Thyroid gland (tissue), 4 donors: ENCODE data around the gene CAMK1D. TPM values are rescaled to one million over a fixed set of nuclear protein-coding genes. Genes with fewer than 3 reads are reported as not detected.

ENCODE experiments used
- DNase-seq, 2 donors: peaks; one replicate each; pipeline ENCODE4 v3.0.0-alpha.2; 2019
- H3K27ac ChIP-seq, 3 donors: fragments of 200-600 bp; sonication (generic); 1 replicate in 2 of 3; 2 replicates in 1 of 3; pipeline ENCODE4 v1.5.1; 2016 to 2019; ENCODE audit warnings: mild to moderate bottlenecking in 1 of 3, moderate library complexity in 1 of 3
- H3K27me3 ChIP-seq: fragments of 200-600 bp; sonication (generic); one replicate; pipeline ENCODE4 v1.5.1; 2019
- H3K36me3 ChIP-seq, 2 donors: fragments of 200-600 bp; sonication (generic); one replicate each; pipeline ENCODE4 v1.5.1; 2016 to 2019
- H3K4me1 ChIP-seq, 2 donors: fragments of 200-600 bp; sonication (generic); one replicate each; pipeline ENCODE4 v1.5.1; 2017 to 2019
- H3K4me3 ChIP-seq, 3 donors: fragments of 200-600 bp; sonication (generic); replicated peaks in 1 of 3; 1 replicate in 2 of 3; 2 replicates in 1 of 3; pipeline ENCODE4 v1.5.1; 2016; ENCODE audit warnings: mild to moderate bottlenecking in 1 of 3
- H3K9me3 ChIP-seq: fragments of 200-600 bp; sonication (generic); one replicate; pipeline ENCODE4 v1.5.1; 2017
- POLR2A ChIP-seq, 2 donors: fragments of 450-650 bp; IDR thresholded peaks; one replicate each; pipeline ENCODE4 v1.6.1; 2017; ENCODE audit warnings: antibody characterized with exemption in 2 of 2, mild to moderate bottlenecking in 2 of 2, moderate library complexity in 1 of 2
- WGBS, 2 donors: methylation state at CpG; one replicate each; pipeline ENCODE4 v1.1.5; 2017; 5-methylcytosine and 5-hydroxymethylcytosine counted together
- intact Hi-C: fragments of 100-400 bp; cut with DNase I; formaldehyde crosslinking; loops from one replicate; pipeline ENCODE4 v1.15.1; 2023
- total RNA-seq, 4 donors: library from RNA; depleted of rRNA; stranded (reverse); fragments of >200 nt; gene quantifications; one replicate each; pipeline ENCODE4 v1.2.3, GENCODE V29; 2016
- TF ChIP-seq, protein P1 (sequence below), 6 experiments: fragments of 200-600 bp in 3 of 6; fragments of 450-650 bp in 3 of 6; sonication (generic) in 3 of 6; IDR thresholded peaks; one replicate each; pipeline ENCODE4 v1.5.1; 2016 to 2019; ENCODE audit warnings: antibody characterized with exemption in 6 of 6, mild to moderate bottlenecking in 2 of 6, inconsistent platforms in 1 of 6, moderate library complexity in 1 of 6

Gene CAMK1D
- total RNA-seq, 4 donors from 2014 or later = 12.2 to 29.6 (median 17.4) TPM

DNA sequence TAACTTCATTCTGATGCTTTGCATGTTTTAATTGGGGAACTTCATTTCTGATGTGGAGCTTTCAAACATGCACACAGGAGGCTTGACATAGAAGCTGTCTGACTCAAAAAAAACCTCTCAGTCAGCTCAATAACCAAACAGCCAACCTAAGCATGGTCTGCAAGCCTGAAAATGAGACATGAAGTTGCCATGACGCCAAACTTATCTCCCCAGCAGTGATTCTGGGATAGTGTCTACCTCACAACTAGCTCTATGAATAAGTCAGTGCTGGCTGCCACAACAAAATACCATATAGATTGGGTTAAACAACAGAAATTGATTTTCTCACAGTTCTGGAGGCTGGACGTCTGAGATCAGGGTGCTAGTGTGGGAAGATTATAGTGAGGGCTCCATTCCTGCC is 408.0 kb downstream of the CAMK1D start:
- Histone ChIP-seq H3K4me3 (no peak overlapping the region), H3K27me3 (no peaks in the 10 kb centered on the region), H3K27ac (no peak overlapping the region), H3K4me1 (no peaks in the 10 kb centered on the region), H3K9me3 (no peaks in the 10 kb centered on the region), H3K36me3 (no peaks in the 10 kb centered on the region)
- no peak for DNase-seq
- 93 to 96% methylated on average over 2 of the region's 2 CpGs for WGBS, 2 donors
- intact Hi-C loops = no loop called here
- TF ChIP-seq, protein P1, sequence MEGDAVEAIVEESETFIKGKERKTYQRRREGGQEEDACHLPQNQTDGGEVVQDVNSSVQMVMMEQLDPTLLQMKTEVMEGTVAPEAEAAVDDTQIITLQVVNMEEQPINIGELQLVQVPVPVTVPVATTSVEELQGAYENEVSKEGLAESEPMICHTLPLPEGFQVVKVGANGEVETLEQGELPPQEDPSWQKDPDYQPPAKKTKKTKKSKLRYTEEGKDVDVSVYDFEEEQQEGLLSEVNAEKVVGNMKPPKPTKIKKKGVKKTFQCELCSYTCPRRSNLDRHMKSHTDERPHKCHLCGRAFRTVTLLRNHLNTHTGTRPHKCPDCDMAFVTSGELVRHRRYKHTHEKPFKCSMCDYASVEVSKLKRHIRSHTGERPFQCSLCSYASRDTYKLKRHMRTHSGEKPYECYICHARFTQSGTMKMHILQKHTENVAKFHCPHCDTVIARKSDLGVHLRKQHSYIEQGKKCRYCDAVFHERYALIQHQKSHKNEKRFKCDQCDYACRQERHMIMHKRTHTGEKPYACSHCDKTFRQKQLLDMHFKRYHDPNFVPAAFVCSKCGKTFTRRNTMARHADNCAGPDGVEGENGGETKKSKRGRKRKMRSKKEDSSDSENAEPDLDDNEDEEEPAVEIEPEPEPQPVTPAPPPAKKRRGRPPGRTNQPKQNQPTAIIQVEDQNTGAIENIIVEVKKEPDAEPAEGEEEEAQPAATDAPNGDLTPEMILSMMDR (IDR thresholded peaks at IDR 0.05) = no peak
- TF ChIP-seq POLR2A (IDR thresholded peaks at IDR 0.05) = no peak

DNA sequence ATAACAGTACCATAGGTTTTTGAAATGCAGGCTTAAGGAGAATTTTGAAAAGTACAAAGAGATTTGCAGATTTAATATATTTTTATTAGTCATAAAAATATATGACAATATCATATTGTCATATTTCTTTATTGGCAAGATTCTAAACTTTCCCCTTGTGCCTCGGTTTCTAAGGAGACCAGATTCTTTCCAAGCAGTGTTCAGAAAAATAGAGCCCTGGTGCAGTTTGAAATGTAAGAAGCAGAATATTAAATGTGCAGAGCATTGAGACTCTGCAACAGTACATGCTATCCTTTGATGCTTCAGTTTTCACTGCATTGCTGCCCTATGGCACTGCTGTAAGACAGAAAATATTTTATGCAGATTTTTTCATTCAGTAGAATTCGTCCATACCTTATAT is 408.9 kb downstream of the CAMK1D start:
- TF ChIP-seq, protein P1 (IDR thresholded peaks at IDR 0.05) = no peak
- TF ChIP-seq POLR2A (IDR thresholded peaks at IDR 0.05) = no peak
- no peaks in the 10 kb centered on the region for H3K27me3 ChIP-seq
- H3K36me3 ChIP-seq = no peaks in the 10 kb centered on the region
- no peak overlapping the region for H3K4me3 ChIP-seq
- H3K9me3 ChIP-seq = no peaks in the 10 kb centered on the region
- 89 to 94% methylated on average over 2 of the region's 2 CpGs for WGBS, 2 donors
- intact Hi-C loops = no loop called here
- no peaks in the 10 kb centered on the region for H3K4me1 ChIP-seq
- H3K27ac ChIP-seq = no peak overlapping the region
- no peak for DNase-seq

GRCh38 chr10:12766223-12766622 is 416.9 kb downstream of the CAMK1D start:
- DNase-seq = no peak
- no peak overlapping the region for H3K4me3 ChIP-seq
- no peaks in the 10 kb centered on the region for H3K4me1 ChIP-seq
- H3K9me3 ChIP-seq = no peaks in the 10 kb centered on the region
- WGBS, 2 donors = 76 to 82% methylated on average over 5 of the region's 5 CpGs
- H3K27me3 ChIP-seq = no peaks in the 10 kb centered on the region
- TF ChIP-seq, protein P1 (IDR thresholded peaks at IDR 0.05) = no peak
- TF ChIP-seq POLR2A (IDR thresholded peaks at IDR 0.05) = no peak
- no peaks in the 10 kb centered on the region for H3K36me3 ChIP-seq
- intact Hi-C loops = no loop called here
- H3K27ac ChIP-seq = no peak overlapping the region

GRCh38 chr10:12768156-12769100 is 419.1 kb downstream of the CAMK1D start:
- Histone ChIP-seq H3K27ac (no peak overlapping the region), H3K27me3 (no peaks in the 10 kb centered on the region), H3K4me1 (no peaks in the 10 kb centered on the region), H3K4me3 (no peak overlapping the region), H3K36me3 (no peaks in the 10 kb centered on the region), H3K9me3 (no peaks in the 10 kb centered on the region)
- no peak for DNase-seq
- TF ChIP-seq, protein P1 (IDR thresholded peaks at IDR 0.05) = no peak
- TF ChIP-seq POLR2A (IDR thresholded peaks at IDR 0.05) = no peak
- 74 to 77% methylated on average over 16 of the region's 16 CpGs for WGBS, 2 donors
- intact Hi-C loops = no loop called here

GRCh38 chr10:12769323-12770044 is 420.1 kb downstream of the CAMK1D start:
- no peaks in the 10 kb centered on the region for H3K9me3 ChIP-seq
- no peak overlapping the region for H3K4me3 ChIP-seq
- H3K27ac ChIP-seq = no peak overlapping the region
- no peak for TF ChIP-seq POLR2A (IDR thresholded peaks at IDR 0.05)
- TF ChIP-seq, protein P1 (IDR thresholded peaks at IDR 0.05) = no peak
- intact Hi-C loops = no loop called here
- DNase-seq = no peak
- no peaks in the 10 kb centered on the region for H3K36me3 ChIP-seq
- H3K27me3 ChIP-seq = no peaks in the 10 kb centered on the region
- 83 to 84% methylated on average over 14 of the region's 14 CpGs for WGBS, 2 donors
- H3K4me1 ChIP-seq = no peaks in the 10 kb centered on the region
